NK-92 treated with Interleukin-12 subunit alpha and Interleukin-12 subunit beta, amount 100 ng/mL, for 24 hours (cell line): ENCODE results near the gene SLC9A5.

Source experiments
- DNase-seq: peaks from one replicate; lab custom pipeline; 2025; lab: John Stamatoyannopoulos, UW

The SLC9A5 gene

GRCh38 chr16:67216612-67217490 lies 31.9 kb upstream of the SLC9A5 start:
- DNase-seq = no peak

GRCh38 chr16:67223992-67224391 lies 24.8 kb upstream of the SLC9A5 start:
- DNase-seq = no peak

GRCh38 chr16:67226295-67226803 lies 22.4 kb upstream of the SLC9A5 start:
- no peak for DNase-seq

- DNase-seq = peak; percentile 94
These were observed 21.8 kb upstream of the SLC9A5 start, which contains the start of gene TMEM208 for GRCh38 chr16:67226804-67227566. Gene TMEM208, plus strand, starts transcription at chr16:67227130. Its CDS starts 89 bp downstream, at chr16:67227219.

GRCh38 chr16:67227567-67227921 lies 21.2 kb upstream of the SLC9A5 start:
- DNase-seq = no peak

- DNase-seq = no peak
These were observed 20.6 kb upstream of the SLC9A5 start for GRCh38 chr16:67228034-67228785.

- no peak for DNase-seq
These were observed 19.9 kb upstream of the SLC9A5 start for GRCh38 chr16:67228905-67229304.

- no peak for DNase-seq
These were observed 18.6 kb upstream of the SLC9A5 start for GRCh38 chr16:67229906-67230808.

GRCh38 chr16:67230809-67231660 lies 17.7 kb upstream of the SLC9A5 start:
- DNase-seq = no peak

- DNase-seq = no peak
These were observed 15.2 kb upstream of the SLC9A5 start for GRCh38 chr16:67233596-67233995.

- DNase-seq = no peak
These were observed 14.6 kb upstream of the SLC9A5 start for GRCh38 chr16:67234180-67234597.

GRCh38 chr16:67235816-67236562 lies 12.8 kb upstream of the SLC9A5 start:
- DNase-seq = no peak

GRCh38 chr16:67236563-67237395 lies 12.0 kb upstream of the SLC9A5 start:
- peak; percentile 31 for DNase-seq

- DNase-seq = no peak
These were observed 11.1 kb upstream of the SLC9A5 start for GRCh38 chr16:67237396-67238277.

- no peak for DNase-seq
These were observed 10.6 kb upstream of the SLC9A5 start for GRCh38 chr16:67238278-67238575.

GRCh38 chr16:67238806-67239470 lies 9.8 kb upstream of the SLC9A5 start:
- DNase-seq = no peak

GRCh38 chr16:67240506-67240905 lies 8.3 kb upstream of the SLC9A5 start:
- no peak for DNase-seq
